Hematopoietic multipotent progenitor cell treated with erythropoietin and hydrocortisone succinate and interleukin-3 and kit ligand, for 4 days (in vitro differentiated cells): ENCODE results near the gene SFRP5.

Source experiments
- DNase-seq: peaks from one replicate; pipeline ENCODE4 v3.0.0-alpha.2; 2015

The SFRP5 gene

GRCh38 chr10:97785231-97785630 lies 13.4 kb upstream of the SFRP5 start:
- DNase-seq: no peak

- no peak for DNase-seq
Observed at GRCh38 chr10:97784200-97784810, 12.5 kb upstream of the SFRP5 start.

DNA sequence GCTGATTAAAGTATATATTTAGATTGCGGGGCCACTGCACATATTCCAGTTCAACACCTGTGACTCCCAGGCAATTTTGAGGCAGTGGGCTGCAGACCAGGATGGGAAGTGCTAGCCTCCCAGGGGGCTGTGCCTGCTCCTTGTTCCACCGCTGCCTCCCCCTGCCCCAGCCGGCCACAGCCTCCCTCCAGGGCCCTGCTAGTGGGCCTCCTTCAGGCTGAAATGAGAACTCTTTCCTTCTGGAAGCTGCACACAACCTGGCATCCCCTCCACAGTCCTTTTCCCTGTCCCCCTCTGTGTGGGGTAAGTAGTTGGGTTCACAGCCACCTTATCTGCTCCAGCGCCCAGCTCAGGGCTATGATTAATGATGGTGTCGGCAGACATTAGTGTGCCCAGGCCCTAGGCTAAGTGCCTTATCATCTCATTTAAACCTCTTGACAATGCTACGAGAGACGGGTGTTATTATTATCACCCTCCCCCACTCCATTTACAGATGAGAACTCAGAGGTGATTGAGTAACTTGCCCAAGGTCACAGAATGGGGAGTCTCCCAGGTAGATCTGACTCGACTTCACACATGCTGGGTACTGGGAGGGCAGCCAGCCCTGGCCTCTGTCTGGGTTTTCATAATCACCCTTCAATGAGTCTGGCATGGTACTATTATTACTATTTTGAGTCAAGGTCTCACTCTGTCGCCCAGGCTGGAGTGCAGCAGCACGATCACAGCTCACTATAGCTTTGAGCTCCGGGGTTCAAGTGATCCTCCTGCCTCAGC lies 10.8 kb upstream of the SFRP5 start:
- DNase-seq: peak; percentile 58

DNA sequence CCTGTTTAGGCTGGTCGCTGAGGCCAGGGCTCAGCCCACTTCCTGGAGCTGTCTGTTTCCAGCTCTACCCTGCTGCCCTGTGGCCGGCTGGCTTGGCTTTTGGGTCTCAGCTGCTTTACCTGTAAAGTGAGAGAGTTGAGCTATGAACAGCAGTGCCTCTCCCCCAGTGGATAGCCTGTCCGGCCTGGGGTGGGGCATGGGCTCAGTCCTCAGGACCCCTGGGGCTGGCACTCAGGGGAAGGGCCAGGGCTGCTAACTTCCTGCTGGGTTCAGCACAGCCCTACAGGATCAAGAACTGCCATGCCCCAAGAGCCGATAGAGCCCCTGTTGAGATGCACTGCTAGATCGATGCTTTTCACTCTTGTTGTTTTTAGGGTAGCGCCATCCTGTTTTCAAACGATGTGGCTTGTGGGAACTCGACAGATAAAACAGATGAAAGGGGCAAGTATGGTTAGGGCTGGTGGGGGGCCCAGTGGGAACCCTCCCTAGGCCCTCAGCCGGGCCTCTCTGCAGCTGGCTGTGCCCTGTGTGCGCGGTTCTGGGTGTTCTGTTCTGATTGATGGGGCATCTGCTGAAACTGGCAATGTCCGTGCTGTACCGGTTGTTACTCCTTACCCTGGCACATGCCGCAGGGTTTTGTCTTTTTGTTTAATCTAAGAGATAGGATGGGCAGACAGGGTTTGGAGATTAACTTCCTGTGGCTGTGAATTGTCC lies 10.0 kb upstream of the SFRP5 start:
- peak; percentile 39 for DNase-seq

DNA sequence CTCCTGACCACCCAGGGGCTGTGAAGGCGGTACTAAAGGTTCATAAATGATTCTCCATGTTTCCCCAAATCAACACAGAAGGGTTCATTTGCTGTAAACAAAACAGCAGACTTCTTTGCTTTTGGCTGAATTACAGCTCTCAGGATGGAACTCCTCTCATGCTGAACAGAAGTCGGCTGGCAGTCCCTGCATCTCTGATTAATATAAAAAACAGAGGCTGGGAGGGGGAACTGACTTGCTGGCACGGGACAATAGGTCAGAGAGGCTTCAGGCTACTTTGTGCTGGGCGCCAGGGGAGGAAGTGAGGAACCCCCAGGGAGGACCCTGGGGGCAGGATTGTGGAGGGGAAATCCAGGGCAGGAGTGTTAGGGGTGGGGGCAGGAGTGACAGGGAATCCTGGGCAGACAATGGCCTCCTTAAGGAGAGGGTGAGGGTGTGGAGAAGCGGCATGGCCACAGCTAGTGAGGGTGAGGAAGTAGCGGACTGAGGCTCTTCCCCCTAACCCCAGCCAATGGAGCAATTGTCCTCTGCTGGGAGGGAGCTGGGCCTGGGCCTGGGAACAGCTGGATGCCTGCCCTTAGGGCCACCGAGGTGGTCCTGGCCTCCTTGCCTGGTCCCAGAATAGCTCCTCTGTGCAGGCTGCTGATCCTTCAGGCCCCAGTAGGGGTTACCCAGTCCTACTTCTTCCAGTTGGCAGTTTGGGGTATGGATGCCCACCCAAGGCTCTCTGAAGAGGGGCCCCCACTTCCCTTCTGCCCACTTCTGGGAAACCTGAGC lies 9.2 kb upstream of the SFRP5 start:
- DNase-seq: no peak

- DNase-seq: no peak
Observed at GRCh38 chr10:97779975-97780374, 8.2 kb upstream of the SFRP5 start.

- no peak for DNase-seq
Observed at GRCh38 chr10:97779492-97779891, 7.7 kb upstream of the SFRP5 start.

DNA sequence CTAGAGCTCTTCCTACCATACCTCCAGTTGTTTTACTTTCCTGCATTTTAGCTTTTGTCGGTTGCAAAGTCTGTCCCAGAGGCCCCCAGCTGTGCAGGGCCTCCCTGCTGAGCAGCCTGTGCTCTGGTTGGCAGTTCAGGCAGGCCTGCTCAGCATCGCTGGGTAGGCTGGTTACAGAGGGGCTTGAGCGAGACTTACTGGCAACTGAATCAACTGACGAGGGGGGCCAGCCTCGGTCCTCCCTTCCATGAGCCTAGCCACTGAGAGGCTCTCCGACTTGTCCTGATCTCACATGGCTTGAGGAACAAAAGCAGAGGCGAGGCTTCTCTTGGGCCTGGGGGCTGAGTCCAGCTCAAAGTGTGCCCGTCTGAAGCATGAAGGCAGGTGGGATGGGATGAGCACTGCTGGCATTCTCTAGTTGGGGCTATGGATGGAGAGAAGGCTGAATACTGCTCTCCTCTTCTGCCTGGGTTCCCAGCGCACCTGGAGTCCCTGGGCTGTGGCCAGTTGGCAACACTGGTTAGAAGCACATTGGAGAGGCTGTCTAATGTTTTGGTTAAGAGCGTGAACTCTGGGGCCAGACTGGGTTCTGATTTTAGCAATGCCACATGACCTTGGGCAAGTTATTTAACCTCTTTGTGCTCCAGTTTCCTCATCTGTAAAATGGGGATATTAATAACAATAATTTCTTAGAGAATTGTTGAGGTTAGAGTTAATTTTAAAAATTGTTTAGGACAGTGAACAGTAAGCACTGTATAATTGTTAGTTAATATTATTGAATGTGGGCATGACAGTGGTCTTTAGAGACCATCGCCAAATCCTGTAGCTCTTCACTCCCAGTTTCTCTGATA lies 6.9 kb upstream of the SFRP5 start:
- no peak for DNase-seq

GRCh38 chr10:97777143-97777542 lies 5.3 kb upstream of the SFRP5 start:
- DNase-seq: peak; percentile 25

- no peak for DNase-seq
Observed at GRCh38 chr10:97774811-97775294, 3.1 kb upstream of the SFRP5 start.

DNA sequence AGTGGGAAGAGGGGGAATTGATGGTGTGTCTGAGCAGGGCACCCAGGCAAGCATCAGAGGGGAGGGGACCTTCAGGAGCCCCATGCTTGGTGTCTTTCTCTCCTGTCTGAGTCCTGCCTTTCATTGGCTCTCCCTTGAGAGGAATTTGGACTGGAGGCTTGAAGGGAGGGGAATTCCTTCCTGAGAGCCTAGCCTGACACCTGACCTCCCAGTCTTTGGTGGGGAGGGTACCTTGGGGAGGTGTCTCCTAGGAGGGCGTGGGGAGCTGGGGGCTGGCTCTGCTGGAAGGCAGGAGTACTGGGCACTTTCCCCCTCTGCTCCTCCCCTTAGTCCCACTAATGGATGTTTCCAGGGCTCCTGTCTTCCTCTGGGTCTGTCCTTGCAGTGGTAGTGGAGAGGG lies 1.3 kb upstream of the SFRP5 start:
- DNase-seq: no peak

GRCh38 chr10:97771055-97771891 lies 526 bp downstream of the SFRP5 start:
- peak; percentile 60 for DNase-seq

DNA sequence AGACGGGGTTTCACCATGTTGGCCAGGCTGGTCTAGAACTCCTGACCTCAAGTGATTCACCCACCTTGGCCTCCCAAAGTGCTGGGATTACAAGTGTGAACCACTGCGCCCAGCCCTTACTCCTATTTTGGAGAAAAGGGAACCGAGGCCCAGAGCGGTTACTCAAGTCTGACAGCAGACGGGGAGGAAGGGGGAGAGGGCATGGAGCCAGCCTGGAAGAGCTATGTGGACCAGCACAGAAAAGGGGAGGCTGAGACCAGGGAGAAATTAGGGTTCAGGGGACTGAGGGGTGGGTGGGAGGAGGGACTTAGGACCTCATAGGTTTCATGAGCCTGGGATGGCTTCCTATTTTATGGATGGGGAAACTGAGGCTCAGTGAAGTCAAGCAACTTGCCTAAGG lies 1.5 kb downstream of the SFRP5 start:
- DNase-seq: no peak

- no peak for DNase-seq
Observed at GRCh38 chr10:97768322-97769315, 3.2 kb downstream of the SFRP5 start.

DNA sequence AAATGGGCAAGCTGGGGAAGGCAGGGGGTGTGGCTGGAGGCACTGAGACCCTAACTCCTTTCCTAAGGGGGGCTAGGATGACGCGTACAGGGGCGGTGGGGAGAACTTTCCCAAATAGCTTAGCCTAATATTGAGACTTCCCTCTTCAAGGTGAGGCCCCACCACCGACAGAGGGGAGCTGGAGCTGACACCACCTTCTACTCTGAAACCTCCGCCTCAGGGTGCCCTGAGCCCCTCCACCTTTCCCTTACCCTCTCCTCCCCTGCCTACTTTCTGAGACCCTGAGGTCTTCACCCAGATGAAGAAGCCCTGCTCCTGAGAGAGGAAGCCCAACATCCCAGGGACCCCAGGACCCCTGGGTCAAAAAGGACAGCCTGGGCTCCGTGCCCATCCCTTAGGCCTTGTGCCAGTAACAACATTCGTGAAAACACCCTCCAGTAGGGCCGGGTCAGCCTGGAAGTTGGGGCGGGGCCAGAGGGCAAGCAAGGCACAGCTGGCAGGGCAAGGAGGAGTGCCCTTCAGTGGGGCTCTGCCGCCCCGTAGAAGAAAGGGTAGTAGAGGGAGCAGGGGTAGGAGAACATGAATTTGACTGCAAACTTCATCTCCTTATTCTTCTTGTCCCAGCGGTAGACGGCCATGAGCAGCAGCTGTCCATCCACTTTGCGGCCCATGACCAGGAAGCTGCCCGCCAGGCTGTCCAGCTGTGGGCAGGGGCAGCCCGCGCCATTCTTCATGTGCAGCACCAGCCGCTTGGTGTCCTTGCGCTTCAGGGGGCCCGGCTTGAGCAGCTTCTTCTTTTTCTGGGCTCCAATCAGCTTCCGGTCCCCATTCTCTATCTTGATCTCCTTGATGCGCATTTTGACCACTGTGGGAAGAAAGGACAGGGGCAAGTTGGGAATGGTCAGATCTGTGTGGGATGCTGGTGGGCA lies 4.5 kb downstream of the SFRP5 start:
- no peak for DNase-seq

GRCh38 chr10:97766106-97766810 lies 5.5 kb downstream of the SFRP5 start:
- no peak for DNase-seq

GRCh38 chr10:97765201-97765600 lies 6.6 kb downstream of the SFRP5 start:
- no peak for DNase-seq

DNA sequence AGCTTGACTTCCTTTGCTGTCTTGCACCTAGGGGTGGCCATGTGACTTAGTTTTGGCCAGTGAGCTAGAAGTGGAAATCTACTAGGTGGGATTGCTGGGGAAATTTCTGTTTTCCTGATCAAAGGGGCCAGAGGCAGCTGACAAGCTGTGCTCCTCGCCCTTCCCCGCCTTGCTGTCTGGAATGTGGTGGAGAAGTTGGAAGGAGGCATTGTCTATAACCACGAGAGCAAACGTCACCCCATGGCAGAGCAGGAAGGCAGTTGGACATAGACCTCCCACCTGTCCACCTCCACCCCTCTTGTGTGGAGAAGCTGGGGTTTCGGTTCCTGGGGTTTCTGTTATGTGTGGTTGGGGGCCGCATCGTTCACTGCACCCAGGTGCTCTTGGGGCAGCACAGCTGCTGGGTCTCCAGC lies 7.3 kb downstream of the SFRP5 start:
- DNase-seq: no peak
